ENCODE measurements around the gene PROSER1.

Gene PROSER1

GRCh38 chr13:38993381-38993780 is 44.5 kb downstream of the PROSER1 start:
- H3K9ac ChIP-seq (ENCODE audit: low read depth, low read length): no peak overlapping the region
- H3K27ac ChIP-seq (ENCODE audit: low read depth, low read length): no peak overlapping the region
- H3K4me3 ChIP-seq (ENCODE audit: low read depth, low read length): no peak overlapping the region
- peaks cover 6% of the 10 kb centered on the region for H3K4me1 ChIP-seq (ENCODE audit: control insufficient read depth, insufficient read depth, low read length)
- H3K9me3 ChIP-seq (ENCODE audit: control insufficient read depth, insufficient read depth, low read length): no peaks in the 10 kb centered on the region
- no peaks in the 10 kb centered on the region for H3K36me3 ChIP-seq (ENCODE audit: control insufficient read depth, insufficient read depth, low read length)
- no peaks in the 10 kb centered on the region for H3K27me3 ChIP-seq (ENCODE audit: control insufficient read depth, insufficient read depth, low read length)

- H3K27me3 ChIP-seq (ENCODE audit: control insufficient read depth, insufficient read depth, low read length): no peaks in the 10 kb centered on the region
- peaks cover 16% of the 10 kb centered on the region for H3K4me1 ChIP-seq (ENCODE audit: control insufficient read depth, insufficient read depth, low read length)
- no peaks in the 10 kb centered on the region for H3K9me3 ChIP-seq (ENCODE audit: control insufficient read depth, insufficient read depth, low read length)
- H3K9ac ChIP-seq (ENCODE audit: low read depth, low read length): no peak within 1 kb of the TSS
- no peaks in the 10 kb centered on the region for H3K36me3 ChIP-seq (ENCODE audit: control insufficient read depth, insufficient read depth, low read length)
- H3K4me3 ChIP-seq (ENCODE audit: low read depth, low read length): no peak within 1 kb of the TSS
- H3K27ac ChIP-seq (ENCODE audit: low read depth, low read length): no peak within 1 kb of the TSS
These were observed 47.2 kb downstream of the PROSER1 start, which contains the start of gene STOML3 for GRCh38 chr13:38990693-38991092. STOML3 (minus strand) TSS chr13:38990831; CDS start chr13:38990721, 110 bp downstream.

- no peaks in the 10 kb centered on the region for H3K27me3 ChIP-seq (ENCODE audit: control insufficient read depth, insufficient read depth, low read length)
- no peak overlapping the region for H3K27ac ChIP-seq (ENCODE audit: low read depth, low read length)
- peaks cover 22% of the 10 kb centered on the region for H3K4me1 ChIP-seq (ENCODE audit: control insufficient read depth, insufficient read depth, low read length)
These were observed 56.8 kb downstream of the PROSER1 start for GRCh38 chr13:38981096-38981495.

GRCh38 chr13:38980750-38981078 is 57.2 kb downstream of the PROSER1 start:
- H3K4me3 ChIP-seq (ENCODE audit: low read depth, low read length): no peak overlapping the region
- no peaks in the 10 kb centered on the region for H3K36me3 ChIP-seq (ENCODE audit: control insufficient read depth, insufficient read depth, low read length)
- H3K9me3 ChIP-seq (ENCODE audit: control insufficient read depth, insufficient read depth, low read length): no peaks in the 10 kb centered on the region
- H3K9ac ChIP-seq (ENCODE audit: low read depth, low read length): no peak overlapping the region
- no peaks in the 10 kb centered on the region for H3K27me3 ChIP-seq (ENCODE audit: control insufficient read depth, insufficient read depth, low read length)
- H3K4me1 ChIP-seq (ENCODE audit: control insufficient read depth, insufficient read depth, low read length): peaks cover 21% of the 10 kb centered on the region
- H3K27ac ChIP-seq (ENCODE audit: low read depth, low read length): no peak overlapping the region

More at GRCh38 chr13:38981096-38981495, 56.8 kb downstream of the PROSER1 start:
- Histone ChIP-seq H3K36me3 (ENCODE audit: control insufficient read depth, insufficient read depth, low read length) (no peaks in the 10 kb centered on the region), H3K4me3 (ENCODE audit: low read depth, low read length) (no peak overlapping the region), H3K9ac (ENCODE audit: low read depth, low read length) (no peak overlapping the region), H3K9me3 (ENCODE audit: control insufficient read depth, insufficient read depth, low read length) (no peaks in the 10 kb centered on the region)

GRCh38 chr13:38979891-38980749 is 57.8 kb downstream of the PROSER1 start:
- Histone ChIP-seq H3K27ac (ENCODE audit: low read depth, low read length) (peak overlapping the region; percentile 1), H3K27me3 (ENCODE audit: control insufficient read depth, insufficient read depth, low read length) (no peaks in the 10 kb centered on the region), H3K4me1 (ENCODE audit: control insufficient read depth, insufficient read depth, low read length) (peaks cover 21% of the 10 kb centered on the region), H3K9ac (ENCODE audit: low read depth, low read length) (no peak overlapping the region), H3K9me3 (ENCODE audit: control insufficient read depth, insufficient read depth, low read length) (no peaks in the 10 kb centered on the region), H3K36me3 (ENCODE audit: control insufficient read depth, insufficient read depth, low read length) (no peaks in the 10 kb centered on the region), H3K4me3 (ENCODE audit: low read depth, low read length) (no peak overlapping the region)

GRCh38 chr13:38970380-38971051 is 67.4 kb downstream of the PROSER1 start:
- H3K9ac ChIP-seq (ENCODE audit: low read depth, low read length): no peak overlapping the region
- peaks cover 29% of the 10 kb centered on the region for H3K4me1 ChIP-seq (ENCODE audit: control insufficient read depth, insufficient read depth, low read length)
- H3K36me3 ChIP-seq (ENCODE audit: control insufficient read depth, insufficient read depth, low read length): no peaks in the 10 kb centered on the region
- no peaks in the 10 kb centered on the region for H3K9me3 ChIP-seq (ENCODE audit: control insufficient read depth, insufficient read depth, low read length)
- H3K27ac ChIP-seq (ENCODE audit: low read depth, low read length): no peak overlapping the region
- no peaks in the 10 kb centered on the region for H3K27me3 ChIP-seq (ENCODE audit: control insufficient read depth, insufficient read depth, low read length)
- H3K4me3 ChIP-seq (ENCODE audit: low read depth, low read length): no peak overlapping the region

- no peak overlapping the region for H3K4me3 ChIP-seq (ENCODE audit: low read depth, low read length)
- H3K27me3 ChIP-seq (ENCODE audit: control insufficient read depth, insufficient read depth, low read length): no peaks in the 10 kb centered on the region
- H3K9me3 ChIP-seq (ENCODE audit: control insufficient read depth, insufficient read depth, low read length): no peaks in the 10 kb centered on the region
- H3K36me3 ChIP-seq (ENCODE audit: control insufficient read depth, insufficient read depth, low read length): no peaks in the 10 kb centered on the region
- no peak overlapping the region for H3K27ac ChIP-seq (ENCODE audit: low read depth, low read length)
- H3K4me1 ChIP-seq (ENCODE audit: control insufficient read depth, insufficient read depth, low read length): peaks cover 29% of the 10 kb centered on the region
- no peak overlapping the region for H3K9ac ChIP-seq (ENCODE audit: low read depth, low read length)
These were observed 68.7 kb downstream of the PROSER1 start for GRCh38 chr13:38969187-38969586.

GRCh38 chr13:38967446-38967845 is 70.4 kb downstream of the PROSER1 start:
- Histone ChIP-seq H3K36me3 (ENCODE audit: control insufficient read depth, insufficient read depth, low read length) (no peaks in the 10 kb centered on the region), H3K9ac (ENCODE audit: low read depth, low read length) (no peak overlapping the region), H3K27me3 (ENCODE audit: control insufficient read depth, insufficient read depth, low read length) (no peaks in the 10 kb centered on the region), H3K9me3 (ENCODE audit: control insufficient read depth, insufficient read depth, low read length) (no peaks in the 10 kb centered on the region), H3K27ac (ENCODE audit: low read depth, low read length) (no peak overlapping the region), H3K4me3 (ENCODE audit: low read depth, low read length) (no peak overlapping the region), H3K4me1 (ENCODE audit: control insufficient read depth, insufficient read depth, low read length) (peaks cover 29% of the 10 kb centered on the region)

GRCh38 chr13:38965281-38965680 is 72.6 kb downstream of the PROSER1 start:
- H3K27ac ChIP-seq (ENCODE audit: low read depth, low read length): no peak overlapping the region
- H3K4me1 ChIP-seq (ENCODE audit: control insufficient read depth, insufficient read depth, low read length): peaks cover 29% of the 10 kb centered on the region
- no peaks in the 10 kb centered on the region for H3K27me3 ChIP-seq (ENCODE audit: control insufficient read depth, insufficient read depth, low read length)
- no peaks in the 10 kb centered on the region for H3K36me3 ChIP-seq (ENCODE audit: control insufficient read depth, insufficient read depth, low read length)
- 0 out of 2 replicates have a peak, but pooled peaks cover 6% of the 10 kb centered on the region for H3K9me3 ChIP-seq (ENCODE audit: control insufficient read depth, insufficient read depth, low read length)
- H3K9ac ChIP-seq (ENCODE audit: low read depth, low read length): no peak overlapping the region
- no peak overlapping the region for H3K4me3 ChIP-seq (ENCODE audit: low read depth, low read length)

GRCh38 chr13:38960175-38960574 is 77.7 kb downstream of the PROSER1 start:
- Histone ChIP-seq H3K27me3 (ENCODE audit: control insufficient read depth, insufficient read depth, low read length) (no peaks in the 10 kb centered on the region), H3K36me3 (ENCODE audit: control insufficient read depth, insufficient read depth, low read length) (no peaks in the 10 kb centered on the region), H3K9me3 (ENCODE audit: control insufficient read depth, insufficient read depth, low read length) (peaks cover 11% of the 10 kb centered on the region; the same call in 1 of the 2 replicates), H3K4me3 (ENCODE audit: low read depth, low read length) (no peak overlapping the region), H3K9ac (ENCODE audit: low read depth, low read length) (no peak overlapping the region), H3K27ac (ENCODE audit: low read depth, low read length) (no peak overlapping the region), H3K4me1 (ENCODE audit: control insufficient read depth, insufficient read depth, low read length) (no peaks in the 10 kb centered on the region)
